GM19455 (cell line): ENCODE results near the gene TMEM164.
A peak's percentile ranks its signal among the peaks of the same experiment; 100 is the strongest.
"Not testable (repeated sequence)": the region's sequence is repeated elsewhere in the genome, so short reads cannot be mapped to it uniquely, and the experiment has no call there.

Source experiments
- ATAC-seq: cut with Tn5 transposase; IDR thresholded peaks from one replicate; pipeline ENCODE4 v1.9.1; 2021; ENCODE audit not compliant: unreplicated experiment

The TMEM164 gene

DNA sequence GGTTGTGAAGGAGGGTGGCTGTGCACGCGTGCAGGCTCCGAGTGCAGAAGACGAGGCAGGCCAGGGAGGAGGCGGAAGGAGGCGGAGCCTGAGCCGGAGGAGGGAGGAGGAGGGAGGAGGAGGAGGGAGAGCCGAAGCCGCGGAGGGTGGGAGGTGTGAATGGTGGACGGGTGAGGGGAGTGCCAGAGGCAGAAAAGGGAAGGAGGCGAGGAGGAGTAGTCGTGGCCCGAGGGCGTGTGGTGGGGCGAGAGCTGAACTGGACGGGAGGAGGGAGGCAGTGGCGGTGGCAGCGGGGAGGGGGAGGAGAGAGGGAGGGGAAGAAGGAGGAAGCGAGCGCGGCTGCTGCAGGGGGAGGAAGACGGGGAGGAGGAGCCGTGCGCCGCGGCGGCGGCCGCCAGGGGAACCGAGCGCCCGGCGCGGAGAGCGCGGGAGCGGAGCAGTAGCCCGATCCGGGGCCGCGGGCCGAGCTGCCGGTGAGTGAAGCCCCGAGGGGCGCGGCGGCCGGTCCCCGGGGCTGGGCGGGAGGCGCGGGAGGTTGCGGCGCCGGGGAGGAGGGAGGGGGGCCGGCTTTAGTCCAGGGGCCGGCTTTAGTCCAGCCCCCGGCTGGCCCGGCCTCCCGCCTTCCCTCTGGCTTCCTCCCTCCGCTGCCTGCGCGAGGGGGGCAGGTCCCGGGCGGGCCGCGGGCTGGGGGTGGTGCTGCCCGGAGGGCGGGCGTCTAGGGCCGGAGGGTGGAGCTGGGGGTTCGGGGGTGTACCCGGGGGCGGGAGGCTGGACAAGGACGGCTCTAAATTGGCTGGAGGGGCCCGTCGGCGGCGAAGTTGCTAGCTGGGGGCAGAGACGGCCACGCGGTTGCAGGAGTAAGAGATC is at the start of gene TMEM164:
Gene TMEM164, plus strand, starts transcription at position 815 of the 867 bp plus-strand sequence. CDS start 661 bp downstream, outside the sequence.
- ATAC-seq: peak; percentile 81

DNA sequence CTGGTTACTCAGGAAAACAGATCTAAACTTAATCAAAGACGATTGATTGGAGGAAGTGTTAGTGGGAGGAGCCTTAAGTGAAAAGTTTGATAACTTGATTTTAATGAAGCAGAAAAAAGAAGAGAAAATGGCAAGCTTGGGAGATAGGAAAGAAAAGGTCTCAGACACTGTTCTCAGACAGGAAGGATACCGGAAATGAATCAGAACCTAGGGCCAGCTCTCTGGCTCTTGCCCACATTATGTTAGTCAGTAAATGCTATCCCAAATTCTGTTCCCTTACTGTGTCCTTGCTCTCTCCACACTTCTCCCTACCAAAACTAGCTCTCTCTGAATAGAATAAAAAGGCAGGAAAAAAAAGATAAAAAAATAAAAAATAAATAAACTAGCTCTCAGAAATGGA is 48.6 kb upstream of the TMEM164 start:
- ATAC-seq: no peak

DNA sequence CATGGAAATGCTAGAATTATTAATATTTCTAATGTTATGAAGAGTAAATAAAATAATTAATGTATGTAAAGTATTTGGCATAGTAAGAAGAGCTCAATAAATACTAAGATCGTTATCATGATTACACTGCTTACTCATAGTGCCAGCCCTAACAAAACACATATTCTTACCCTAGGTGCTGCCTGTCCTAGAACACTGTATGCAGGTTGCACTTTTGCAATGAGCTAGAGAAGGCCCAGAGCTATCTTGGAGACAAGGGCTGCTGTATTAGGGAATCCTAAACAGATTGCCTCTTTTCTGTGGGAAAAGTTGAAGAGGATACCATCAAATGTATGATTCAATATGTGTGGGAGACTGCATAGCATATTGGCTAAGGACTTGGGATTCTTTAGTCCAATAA is 48.0 kb upstream of the TMEM164 start:
- ATAC-seq: no peak

DNA sequence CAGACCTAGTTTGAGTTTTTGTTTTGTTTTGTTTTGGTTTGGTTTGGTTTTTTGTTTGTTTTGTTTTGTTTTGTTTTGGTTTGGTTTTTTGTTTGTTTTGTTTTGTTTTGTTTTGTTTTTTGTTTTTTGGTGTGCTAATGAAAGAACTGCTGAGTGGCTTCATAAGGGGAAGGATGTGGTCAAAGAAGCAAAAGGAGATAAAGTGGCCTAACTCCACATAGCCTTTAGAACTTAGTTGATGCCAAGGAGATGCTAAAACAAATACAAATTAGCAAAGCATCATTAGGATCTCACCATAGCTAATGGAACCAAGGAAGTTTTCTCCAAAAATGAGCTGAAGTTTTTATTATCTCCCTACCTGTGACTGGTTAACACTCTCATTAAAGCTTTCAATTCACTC is 44.6 kb upstream of the TMEM164 start:
- ATAC-seq: no peak

DNA sequence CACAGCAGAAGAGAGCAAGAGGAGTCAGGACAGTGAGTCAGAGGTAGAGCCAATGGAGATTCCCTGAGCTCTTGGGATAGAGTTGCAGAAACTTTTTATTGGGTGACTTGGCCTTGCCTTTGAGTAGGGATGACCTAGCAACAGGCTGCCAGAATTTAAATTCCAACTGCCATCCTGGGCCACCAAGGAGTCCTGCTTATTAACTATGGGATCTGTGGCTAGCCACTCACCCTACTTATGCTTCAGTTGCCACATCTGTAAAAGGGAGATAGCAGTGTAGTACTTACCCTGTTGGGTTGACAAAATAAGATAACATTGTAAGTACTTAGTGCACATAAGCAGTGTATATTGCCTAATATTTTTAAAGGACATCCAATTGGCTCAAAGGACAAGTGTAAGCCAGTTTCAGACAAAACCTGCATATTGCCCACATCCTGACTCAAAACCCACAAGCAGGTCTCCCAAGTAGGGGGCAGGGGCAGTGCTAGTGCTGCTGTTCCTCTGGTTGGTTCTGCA is 43.5 kb upstream of the TMEM164 start:
- no peak for ATAC-seq

DNA sequence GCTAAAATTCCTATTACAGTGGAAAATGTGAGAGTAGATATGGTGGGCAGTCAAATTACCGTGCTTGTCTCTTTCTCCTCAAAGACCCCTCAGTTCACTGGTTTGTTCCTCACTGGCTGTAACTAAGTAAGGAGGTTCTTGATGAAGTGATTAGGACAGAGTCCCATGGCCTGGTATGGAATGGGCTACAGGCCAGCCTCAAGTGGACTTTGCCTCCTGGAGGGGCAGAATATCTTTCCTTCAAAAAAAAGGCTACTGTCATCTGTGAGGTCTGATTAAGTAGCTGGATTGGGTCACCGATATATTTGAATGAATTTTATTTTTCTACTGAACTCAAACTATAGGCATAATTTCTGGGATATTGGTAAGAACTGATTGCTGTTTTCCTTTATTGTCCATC is 38.5 kb upstream of the TMEM164 start:
- ATAC-seq: no peak

DNA sequence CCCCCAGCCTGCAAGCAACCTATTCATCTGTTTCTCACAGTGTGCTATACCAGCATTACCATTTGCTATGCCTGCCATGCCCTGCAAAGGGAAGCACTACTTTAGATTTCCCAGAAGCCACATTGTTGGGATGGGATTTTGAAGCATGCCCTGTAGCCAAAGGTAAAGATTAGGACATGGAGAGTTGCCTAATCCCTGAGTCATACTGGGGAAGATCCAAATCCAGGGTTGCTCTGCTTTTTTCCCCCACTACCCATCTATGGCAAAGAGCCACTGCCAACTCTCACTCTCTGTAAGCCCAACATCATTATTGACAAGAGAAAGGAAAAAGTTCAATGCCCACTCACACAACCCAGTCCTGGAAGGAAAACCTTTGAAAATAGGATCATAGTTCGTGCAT is 36.7 kb upstream of the TMEM164 start:
- no peak for ATAC-seq

DNA sequence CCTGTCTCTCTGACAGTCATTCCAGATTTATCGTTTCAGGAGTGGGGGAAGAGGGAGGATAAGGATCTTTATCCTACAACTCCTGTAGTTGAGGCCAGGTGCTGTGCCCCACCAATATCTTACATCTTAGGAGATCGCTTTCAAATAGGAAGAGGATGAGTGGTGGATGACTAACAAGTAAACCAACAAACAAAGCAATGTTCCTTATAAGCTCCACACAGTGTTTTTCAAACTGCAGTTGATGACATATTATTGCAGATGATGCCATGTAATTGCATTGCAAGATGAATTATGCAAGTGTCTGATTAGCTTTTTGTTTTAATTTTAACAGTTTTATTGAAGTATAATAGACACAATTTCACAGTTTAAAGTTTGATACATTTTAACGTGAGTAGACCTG is 35.8 kb upstream of the TMEM164 start:
- no peak for ATAC-seq

DNA sequence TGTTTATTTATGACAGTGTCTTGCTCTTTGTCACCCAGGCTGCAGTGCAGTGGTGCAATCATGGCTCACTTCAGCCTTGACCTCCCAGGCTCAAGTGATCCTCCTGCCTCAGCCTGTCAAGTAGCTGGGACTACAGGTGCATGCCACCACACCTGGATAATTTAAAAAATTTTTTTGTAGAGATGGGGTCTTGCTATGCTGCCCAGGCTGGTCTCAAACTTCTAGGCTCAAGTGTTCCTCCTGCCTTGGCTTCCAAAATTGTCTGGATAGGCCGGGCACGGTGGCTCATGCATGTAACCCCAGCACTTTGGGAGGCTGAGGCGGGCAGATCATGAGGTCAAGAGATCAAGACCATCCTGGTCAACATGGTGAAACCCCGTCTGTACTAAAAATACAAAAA is 32.1 kb upstream of the TMEM164 start:
- not testable (repeated sequence) for ATAC-seq

DNA sequence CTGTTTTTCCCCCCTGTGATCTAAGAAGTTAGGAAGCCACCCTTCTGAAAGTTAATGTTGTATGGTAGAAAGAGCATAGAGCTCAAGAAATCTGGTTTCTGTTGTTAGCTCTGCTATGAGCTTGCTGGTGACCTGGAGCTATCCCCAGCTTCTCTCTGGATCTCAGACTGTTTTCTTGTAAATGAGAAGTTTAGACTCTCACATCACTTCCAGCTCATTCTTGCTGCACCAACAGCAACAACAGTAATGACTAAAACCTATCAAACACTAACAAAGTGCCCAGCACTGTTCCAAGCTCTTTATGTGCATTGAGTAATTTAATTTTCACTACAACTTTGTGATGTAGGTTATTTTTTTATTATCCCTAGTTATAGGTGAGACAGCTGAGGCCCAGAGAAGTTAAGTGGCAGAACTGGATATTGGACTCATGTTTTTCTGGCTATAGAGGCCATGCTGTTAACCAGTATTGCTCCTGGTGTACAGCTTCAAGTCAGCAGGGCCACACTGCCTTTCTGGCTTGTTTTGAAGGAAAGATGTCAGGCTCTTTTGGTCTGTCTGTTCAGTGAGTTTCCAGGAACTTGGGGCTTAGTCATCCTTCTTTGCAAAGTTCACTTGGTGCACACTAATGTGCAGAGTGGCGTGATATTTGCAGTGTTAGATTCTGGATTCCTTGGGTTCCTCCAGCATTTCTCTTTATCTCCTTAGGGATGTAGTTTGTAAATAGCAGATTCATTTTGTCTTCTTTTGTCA is 27.8 kb upstream of the TMEM164 start:
- no peak for ATAC-seq

DNA sequence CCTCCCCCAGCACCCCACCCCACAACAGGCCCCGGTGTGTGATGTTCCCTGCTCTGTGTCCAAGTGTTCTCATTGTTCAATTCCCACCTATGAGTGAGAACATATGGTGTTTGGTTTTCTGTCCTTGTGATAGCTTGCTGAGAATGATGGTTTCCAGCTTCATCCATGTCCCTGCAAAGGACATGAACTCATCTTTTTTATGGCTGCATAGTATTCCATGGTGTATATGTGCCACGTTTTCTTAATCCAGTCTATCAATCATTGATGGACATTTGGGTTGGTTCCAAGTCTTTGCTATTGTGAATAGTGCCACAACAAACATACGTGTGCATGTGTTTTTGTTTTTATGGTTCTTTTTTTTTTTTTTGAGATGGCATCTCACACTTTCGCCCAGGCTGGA is 17.7 kb upstream of the TMEM164 start:
- ATAC-seq: not testable (repeated sequence)

DNA sequence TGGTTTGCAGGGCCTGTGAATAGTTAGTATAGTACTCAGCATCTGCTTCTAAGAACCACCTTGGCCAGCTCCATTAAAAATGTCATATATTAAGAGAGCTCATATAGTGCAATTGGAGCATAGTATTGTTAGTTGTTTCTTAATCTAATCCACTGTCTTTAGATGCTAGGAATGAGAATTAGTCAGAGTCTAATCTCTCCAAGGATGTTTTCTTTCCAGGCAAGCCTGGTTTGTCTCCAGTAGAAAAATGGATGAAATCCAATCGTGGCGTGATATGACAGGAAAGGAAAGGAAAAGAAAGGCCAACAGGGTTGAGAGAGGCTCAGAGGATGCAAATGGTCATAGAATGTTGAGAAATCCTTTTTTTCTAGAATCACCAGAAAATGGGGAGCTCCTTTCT is 15.0 kb upstream of the TMEM164 start:
- ATAC-seq: no peak

DNA sequence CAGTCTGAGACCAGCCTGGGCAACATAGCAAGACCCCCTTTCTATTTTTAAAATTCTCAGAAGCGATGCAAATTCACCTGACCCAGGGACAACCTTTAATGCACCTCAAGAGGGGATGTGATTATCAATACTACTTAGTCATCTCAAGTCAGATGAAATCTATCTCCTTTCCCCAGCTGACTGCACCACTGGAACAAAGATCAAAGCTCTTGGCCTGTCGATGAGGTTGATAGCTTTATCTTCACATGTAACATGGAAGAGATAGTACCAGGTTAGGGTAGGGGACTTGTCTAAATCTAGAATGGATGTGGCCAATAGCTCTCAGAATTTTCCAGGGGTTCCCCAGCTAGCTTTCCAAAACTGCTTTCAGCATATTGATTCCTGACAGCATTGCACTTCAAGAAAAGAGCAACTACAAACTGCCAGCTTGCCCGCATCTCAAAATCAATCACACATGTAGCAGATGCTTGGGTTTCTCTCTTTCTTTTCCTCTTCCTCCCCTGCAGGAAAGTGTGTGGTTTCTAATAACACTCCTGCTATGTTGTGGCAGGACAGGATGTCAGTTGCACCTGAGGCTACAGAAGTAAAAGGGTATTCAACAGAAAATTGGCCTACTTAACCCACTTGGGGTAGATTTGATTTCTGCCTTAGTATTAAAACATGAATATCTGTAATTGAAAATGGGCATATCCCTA is 12.2 kb upstream of the TMEM164 start:
- ATAC-seq: peak; percentile 61

DNA sequence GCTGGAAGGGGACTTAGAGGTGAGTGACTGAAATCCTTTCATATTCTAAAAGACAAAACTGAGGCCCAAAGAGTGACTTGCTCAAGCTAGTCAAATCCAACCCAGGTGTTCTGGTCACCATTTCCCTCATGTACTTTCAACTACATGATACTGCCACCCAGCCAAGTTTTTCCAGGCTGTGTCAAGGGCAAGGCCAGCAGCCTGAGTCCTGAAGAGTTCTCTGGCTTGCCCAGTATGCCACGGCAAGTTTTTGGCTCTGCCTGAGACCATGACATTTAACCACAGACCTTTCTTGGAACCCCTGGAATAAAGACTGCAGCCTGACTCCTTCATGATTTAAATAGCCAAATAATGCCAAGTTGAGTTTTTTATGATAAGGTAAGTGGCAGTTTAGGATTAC is 10.7 kb upstream of the TMEM164 start:
- ATAC-seq: no peak

DNA sequence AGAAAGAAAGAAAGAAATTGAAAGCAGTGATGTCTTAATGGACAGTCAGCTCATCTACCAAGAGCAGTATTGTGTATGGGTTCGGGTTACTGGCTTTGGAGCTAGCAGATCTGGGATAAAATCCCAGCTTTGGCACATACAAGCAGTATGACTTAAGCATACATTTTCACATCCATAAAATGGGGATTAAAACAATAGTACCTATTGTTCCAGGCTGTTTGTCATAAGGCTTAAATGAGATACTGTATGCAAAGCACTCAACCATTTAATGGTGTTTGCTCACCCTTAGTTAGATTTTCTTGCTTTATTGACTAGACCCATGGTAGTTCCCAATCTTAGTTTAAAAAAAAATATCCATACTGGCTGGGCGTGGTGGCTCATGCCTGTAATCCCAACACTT is 7.8 kb upstream of the TMEM164 start:
- ATAC-seq: no peak

DNA sequence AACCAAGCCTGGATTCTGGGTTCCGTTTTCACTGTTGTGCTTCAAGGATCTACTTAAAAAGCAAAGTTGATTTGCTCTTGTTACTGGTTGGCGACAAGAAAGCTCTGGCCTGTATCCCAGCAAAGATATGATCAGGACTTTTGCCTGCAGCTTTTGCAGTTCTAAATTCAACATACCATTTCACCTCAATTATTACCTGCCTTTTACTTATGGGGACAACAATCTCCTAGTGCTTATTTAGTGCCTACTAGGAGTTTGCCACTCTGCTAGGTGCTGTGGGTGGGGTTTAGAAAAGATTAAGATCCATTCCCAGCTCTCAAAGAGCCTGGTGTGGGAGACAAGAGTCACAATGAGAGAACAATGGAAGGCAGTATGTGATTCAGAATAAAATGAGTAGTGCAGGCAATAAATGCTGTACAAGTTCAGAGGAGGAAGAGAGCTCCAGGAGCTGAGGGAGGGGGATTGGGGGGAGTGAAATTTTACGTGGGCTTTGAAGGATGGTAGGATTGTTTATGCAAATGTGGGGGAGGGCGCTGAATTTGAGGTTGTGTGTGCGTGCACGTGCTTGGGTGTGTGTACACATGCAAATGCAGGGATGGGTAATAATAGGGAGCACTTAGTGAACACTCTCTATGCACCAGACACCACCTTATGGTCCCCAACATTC is 5.0 kb upstream of the TMEM164 start:
- no peak for ATAC-seq

DNA sequence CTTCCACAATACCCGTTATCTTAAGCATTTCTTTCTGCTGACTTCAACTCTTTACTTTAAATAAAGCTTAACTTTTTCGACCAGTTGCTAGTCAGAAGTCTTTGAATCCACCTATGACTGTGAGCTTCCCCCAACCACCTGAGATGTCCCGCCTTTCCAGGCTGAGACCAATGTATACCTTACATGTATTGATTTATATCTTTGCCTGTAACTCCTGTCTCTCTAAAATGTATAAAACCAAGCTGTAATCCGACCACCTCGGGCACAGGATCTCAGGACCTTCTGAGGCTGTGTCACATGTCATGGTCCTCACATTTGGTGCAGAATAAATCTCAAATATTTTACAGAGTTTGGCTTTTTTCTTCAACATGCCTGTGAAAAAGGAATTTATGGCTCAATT is 2.9 kb upstream of the TMEM164 start:
- ATAC-seq: no peak

DNA sequence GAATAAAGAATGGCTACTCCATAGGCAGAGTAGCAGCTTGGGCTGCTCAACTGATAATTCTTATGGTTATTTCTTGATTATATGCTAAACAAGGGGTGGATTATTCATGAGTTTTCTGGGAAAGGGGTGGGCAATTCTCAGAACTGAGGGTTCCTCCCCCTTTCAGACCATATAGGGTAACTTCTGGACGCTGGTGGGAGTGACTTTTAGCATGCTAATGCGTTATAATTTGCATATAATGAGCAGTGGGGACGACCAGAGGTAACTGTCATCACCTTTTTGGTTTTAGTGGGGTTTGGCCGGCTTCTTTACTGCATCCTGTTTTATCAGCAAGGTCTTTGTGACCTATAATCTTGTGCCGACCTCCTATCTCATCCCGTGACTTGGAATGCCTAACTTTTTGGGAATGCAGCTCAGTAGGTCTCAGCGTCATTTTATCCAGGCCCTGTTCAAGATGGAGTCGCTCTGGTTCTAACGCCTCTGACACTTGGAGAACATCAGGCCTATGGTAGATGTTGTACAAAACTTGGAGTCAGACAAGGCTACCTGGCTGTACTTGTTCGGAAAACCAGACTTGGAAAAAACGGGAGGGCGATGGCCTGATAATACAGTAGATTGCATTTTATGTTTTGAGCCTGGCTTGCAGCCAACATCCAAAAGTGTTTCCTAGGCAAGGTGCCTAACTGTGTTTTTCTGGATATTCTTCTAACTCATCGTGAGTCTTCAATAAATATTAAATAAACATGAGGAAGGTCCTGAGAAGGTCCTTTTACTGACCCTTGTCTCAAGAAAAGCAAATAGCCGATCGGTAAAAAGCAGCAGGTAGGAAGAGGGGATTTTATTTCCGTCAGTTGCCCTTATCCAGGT is 1.8 kb upstream of the TMEM164 start:
- ATAC-seq: no peak

DNA sequence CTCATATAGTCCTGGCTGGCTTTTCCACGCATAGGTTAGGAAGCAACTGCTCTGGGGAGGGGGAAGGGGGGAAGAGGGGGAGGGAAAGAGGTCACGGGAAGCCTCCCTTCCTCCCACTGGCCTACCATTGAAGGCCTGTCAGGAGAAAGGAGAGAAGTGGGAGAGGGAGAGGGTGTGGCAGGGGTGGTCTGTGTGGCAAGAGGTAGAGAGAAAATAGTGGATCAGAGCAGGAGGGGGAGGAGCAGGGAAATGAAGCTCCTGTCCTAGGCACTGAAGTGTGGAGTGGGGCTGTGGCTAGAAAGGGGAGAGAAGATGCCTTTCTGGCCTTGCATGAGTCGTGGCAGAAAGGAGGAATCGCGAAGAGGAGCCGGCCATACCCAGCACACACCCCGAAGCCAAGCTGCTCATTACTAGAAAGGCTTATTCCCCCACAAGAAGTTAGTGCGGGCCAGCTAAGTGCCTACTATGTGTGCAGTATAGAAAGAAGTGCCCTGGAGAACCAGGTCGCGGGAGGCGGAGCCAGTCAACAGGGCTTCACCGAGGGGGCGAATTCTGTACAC is 1.1 kb upstream of the TMEM164 start:
- no peak for ATAC-seq
